Activated CD8-positive, alpha-beta memory T cell treated with anti-CD3 and anti-CD28 coated beads, Interleukin-2, amount 50 U/mL, for 4 hours (primary cell): ENCODE results near the gene PRPF6.
A peak's percentile ranks its signal among the peaks of the same experiment; 100 is the strongest.

ENCODE experiments used
- DNase-seq: peaks from one replicate; pipeline ENCODE4 v3.0.0-alpha.2; 2020

PRPF6 gene

DNA sequence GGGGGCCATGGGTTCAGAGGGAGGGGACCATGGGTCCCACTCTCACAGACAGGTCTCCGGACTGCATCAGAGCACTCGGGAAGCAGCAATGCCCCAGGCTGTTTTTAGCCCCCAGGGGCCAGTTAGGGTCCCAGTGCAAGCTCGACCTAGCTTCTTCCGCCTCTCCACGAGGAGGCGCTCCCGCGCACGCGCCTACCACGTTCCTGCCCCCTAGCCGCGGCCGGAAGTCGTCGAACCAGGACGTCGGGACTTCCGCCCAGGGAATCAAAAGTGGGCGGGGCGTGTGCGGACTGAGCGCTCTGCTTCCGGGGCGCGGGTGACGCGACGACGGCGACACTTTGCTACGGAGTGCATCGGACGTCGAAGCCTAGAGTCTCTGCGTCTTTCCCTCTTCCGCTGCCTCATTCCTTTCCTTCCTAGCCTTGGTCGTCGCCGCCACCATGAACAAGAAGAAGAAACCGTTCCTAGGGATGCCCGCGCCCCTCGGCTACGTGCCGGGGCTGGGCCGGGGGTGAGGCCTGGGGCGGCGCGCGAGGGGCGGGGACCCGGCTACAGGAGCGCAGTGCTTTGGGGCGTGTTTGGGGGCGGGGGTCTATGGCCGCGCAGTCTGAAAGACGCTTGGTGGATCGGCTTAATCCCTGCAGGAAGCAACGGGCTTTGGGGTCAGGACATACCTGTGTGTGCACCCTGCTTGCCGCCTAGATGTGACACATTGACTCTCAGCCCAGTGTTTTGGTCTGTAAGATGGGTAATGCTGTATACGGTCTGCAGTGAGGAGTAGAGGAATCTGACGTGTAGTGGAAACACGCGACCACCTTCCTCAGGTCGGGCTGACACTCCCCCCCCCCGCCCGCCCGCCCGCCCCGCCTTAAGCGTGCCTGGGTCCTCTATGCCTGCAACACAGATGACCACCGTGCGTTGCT is at the start of gene PRPF6:
PRPF6 (plus strand) TSS at position 327 of the 923 bp plus-strand sequence; CDS start at position 441, 114 bp downstream.
- DNase-seq = peak; percentile 95

DNA sequence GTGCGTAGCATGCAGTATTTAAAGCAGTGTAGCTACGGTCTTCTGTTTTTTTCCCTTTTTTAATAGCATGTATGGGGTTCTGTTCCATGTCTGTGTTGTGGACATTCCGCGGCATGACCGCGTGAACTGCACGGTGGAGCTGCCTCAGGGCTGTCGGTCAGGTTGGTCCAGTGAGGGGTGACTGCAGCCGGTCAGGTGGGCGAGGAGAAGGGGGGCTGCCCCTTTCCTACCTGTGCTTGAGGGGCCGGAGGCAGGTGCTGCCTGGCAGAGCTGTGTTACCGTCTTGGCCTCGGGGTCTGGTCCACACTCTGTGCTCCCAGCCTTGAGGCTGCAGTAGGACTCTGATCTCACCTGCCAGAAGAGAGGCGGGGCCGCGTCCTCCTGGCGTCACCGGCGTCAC is 49.2 kb upstream of the PRPF6 start:
- DNase-seq = no peak

- no peak for DNase-seq
Measured at GRCh38 chr20:63932606-63933160, 48.2 kb upstream of the PRPF6 start.

DNA sequence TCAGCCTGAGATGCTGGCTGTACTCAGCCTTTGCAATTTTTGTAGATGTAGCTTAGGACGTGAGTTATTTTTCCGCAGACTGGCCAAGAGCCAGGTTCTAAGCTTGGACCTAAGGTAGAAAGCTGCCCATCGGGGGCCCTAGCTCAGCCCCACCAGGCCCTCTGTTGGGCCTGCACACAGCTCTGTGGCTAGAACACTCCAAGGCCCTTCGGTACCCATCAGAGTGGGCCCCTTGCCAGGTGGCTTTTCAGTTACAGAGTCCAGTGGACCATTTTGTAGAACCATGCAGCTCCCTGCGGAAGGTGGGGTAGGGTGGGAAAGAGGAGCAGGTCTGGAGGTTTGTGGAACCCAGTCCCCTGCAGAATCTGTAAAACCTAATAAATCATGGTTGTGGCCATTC is 47.3 kb upstream of the PRPF6 start:
- no peak for DNase-seq

DNA sequence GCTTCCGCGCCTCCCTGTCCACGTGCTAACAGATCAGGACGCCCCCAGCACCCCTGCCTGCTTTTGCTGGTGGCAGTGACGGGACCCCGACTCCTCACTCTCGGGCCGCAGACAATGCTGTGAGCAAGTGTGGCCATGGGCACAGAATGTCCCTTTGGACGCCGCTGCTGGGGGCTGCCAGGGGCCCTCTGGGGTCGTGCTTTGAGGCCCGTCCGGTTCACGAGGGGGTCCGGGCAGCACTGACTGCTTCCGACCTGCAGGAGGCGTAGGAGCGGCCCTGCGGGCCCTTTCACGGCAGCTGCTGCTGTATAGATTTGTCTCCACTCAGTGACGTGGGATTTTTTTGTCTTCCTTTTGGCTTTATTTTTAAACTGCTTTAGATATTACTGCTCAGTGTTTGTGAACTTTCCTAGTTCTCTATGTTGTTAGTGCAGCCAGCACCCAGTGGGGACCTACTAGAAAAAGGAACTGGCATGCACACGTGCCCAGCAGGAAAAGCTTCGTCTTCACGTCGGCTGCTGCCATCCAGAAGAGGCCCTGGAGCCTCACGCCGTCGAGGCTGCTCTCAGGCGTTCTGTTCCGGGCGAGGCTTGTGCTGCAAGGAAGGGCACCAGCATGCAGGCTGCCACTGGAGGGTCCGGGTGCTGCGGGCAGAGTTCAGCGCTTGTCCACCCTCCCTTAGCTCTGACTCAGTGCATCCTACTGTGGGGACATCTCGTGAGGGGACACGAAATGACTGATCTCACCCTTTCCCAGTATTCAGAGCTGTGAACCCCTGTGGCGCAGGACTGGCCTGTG is 46.5 kb upstream of the PRPF6 start:
- DNase-seq = no peak

GRCh38 chr20:63935447-63935846 is 45.5 kb upstream of the PRPF6 start:
- DNase-seq = no peak

GRCh38 chr20:63937596-63937995 is 43.3 kb upstream of the PRPF6 start:
- no peak for DNase-seq

DNA sequence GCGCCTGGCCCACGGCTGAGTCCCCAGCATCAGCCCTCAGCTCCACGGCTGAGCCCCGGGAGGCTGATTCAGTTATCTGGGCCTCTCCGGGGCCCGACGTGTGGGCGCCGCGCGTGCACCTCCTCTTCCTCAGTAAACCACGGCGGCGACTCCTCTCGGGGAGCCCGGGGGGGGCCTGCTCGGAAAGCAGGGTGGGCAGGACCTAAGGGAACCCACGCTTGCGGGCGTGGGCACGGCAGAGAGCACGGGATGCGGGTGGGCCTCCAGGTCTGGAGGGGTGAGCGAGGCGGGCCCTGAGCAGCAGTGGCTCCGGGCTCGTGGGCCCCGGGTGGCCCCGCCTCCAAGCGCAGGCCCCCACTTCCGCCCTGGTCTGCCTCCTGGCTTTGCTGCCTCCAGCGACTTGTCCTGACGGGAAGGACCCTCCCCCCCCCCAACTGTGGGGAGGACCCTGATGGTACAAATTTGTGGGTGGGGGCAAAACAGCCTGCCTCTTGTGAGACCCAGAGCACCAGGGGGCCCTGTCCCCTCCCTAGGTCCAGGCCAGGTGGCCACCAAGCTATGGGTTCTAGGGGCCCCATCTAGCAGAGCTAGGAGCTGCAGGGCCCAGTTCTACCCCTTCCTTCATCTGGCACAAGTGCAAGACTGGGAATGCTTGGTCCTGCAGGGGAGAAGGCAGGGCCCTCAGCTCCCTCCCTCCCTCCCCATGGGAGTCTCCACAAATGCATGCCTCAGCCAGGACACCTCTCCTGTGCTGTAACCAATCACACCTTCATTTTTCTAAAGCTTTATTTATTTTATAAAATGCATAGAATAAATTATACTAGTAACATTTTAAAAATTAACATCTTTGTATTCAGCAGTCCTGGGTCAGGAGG is 41.6 kb upstream of the PRPF6 start:
- no peak for DNase-seq

DNA sequence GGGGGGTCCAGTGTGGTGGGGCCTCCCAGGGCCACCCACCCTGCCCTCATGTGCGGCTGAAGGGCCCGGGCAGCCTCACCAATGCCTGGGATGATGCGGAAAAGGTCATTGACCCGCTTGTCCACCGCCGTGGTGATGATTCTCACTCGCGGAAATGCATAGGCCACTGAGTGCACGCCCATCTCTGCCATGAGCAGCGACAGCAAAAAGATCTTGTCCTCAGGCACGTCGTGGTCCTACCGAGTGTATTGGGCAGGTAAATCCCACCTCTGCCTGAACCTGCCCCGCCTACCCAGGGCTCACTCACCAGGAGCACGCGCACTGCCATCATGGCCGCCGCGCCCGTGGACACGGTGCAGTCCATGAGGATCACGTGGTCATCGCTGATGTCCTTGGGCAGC is 40.9 kb upstream of the PRPF6 start:
- DNase-seq = no peak

GRCh38 chr20:63940472-63941266 is 40.3 kb upstream of the PRPF6 start:
- no peak for DNase-seq

- peak; percentile 60 for DNase-seq
Measured at GRCh38 chr20:63941282-63942081, 39.5 kb upstream of the PRPF6 start.

GRCh38 chr20:63942250-63942951 is 38.5 kb upstream of the PRPF6 start:
- no peak for DNase-seq

GRCh38 chr20:63942969-63943807 is 37.7 kb upstream of the PRPF6 start:
- DNase-seq = no peak

- DNase-seq = no peak
Measured at GRCh38 chr20:63943808-63944077, 37.2 kb upstream of the PRPF6 start.

GRCh38 chr20:63944078-63944941 is 36.6 kb upstream of the PRPF6 start:
- DNase-seq = no peak

- DNase-seq = no peak
Measured at GRCh38 chr20:63945031-63945658, 35.8 kb upstream of the PRPF6 start.

GRCh38 chr20:63945921-63946920 is 34.7 kb upstream of the PRPF6 start:
- DNase-seq = no peak
